ENCODE results near the gene ACOT7.

DNA sequence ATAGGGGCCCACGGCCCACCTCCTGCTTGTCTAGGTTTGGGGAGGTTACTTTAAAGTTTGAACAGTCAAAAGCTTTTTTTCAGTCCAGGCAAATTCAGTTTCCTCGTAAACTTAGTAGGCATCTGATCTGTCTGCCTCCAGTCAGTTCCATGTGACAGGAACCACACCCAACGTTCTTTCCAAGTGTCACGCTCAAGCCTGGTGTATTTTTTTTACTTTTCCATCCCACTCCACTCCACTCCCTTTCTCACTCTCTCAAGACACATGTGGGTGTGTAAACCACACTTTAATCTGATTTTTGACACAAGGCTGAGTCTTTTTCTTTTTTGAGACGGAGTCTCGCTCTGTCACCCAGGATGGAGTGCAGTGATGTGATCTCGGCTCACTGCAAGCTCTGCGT lies 72.4 kb downstream of the ACOT7 start:
- no peak for TF ChIP-seq IRF1 (CRISPR knock-in tag; IDR thresholded peaks at IDR 0.05)
- TF ChIP-seq, protein P1, sequence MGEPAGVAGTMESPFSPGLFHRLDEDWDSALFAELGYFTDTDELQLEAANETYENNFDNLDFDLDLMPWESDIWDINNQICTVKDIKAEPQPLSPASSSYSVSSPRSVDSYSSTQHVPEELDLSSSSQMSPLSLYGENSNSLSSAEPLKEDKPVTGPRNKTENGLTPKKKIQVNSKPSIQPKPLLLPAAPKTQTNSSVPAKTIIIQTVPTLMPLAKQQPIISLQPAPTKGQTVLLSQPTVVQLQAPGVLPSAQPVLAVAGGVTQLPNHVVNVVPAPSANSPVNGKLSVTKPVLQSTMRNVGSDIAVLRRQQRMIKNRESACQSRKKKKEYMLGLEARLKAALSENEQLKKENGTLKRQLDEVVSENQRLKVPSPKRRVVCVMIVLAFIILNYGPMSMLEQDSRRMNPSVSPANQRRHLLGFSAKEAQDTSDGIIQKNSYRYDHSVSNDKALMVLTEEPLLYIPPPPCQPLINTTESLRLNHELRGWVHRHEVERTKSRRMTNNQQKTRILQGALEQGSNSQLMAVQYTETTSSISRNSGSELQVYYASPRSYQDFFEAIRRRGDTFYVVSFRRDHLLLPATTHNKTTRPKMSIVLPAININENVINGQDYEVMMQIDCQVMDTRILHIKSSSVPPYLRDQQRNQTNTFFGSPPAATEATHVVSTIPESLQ (CRISPR knock-in tag; IDR thresholded peaks at IDR 0.05) = no peak
- TF ChIP-seq, protein P2, sequence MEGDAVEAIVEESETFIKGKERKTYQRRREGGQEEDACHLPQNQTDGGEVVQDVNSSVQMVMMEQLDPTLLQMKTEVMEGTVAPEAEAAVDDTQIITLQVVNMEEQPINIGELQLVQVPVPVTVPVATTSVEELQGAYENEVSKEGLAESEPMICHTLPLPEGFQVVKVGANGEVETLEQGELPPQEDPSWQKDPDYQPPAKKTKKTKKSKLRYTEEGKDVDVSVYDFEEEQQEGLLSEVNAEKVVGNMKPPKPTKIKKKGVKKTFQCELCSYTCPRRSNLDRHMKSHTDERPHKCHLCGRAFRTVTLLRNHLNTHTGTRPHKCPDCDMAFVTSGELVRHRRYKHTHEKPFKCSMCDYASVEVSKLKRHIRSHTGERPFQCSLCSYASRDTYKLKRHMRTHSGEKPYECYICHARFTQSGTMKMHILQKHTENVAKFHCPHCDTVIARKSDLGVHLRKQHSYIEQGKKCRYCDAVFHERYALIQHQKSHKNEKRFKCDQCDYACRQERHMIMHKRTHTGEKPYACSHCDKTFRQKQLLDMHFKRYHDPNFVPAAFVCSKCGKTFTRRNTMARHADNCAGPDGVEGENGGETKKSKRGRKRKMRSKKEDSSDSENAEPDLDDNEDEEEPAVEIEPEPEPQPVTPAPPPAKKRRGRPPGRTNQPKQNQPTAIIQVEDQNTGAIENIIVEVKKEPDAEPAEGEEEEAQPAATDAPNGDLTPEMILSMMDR (IDR thresholded peaks at IDR 0.05) = no peak
- no peak for TF ChIP-seq GABPB1 (CRISPR knock-in tag; IDR thresholded peaks at IDR 0.05)
- no peak for TF ChIP-seq TCF7 (CRISPR knock-in tag; IDR thresholded peaks at IDR 0.05; ENCODE audit: low read depth)
- TF ChIP-seq ATF1 (CRISPR knock-in tag; IDR thresholded peaks at IDR 0.05) = no peak
- TF ChIP-seq, protein P3, sequence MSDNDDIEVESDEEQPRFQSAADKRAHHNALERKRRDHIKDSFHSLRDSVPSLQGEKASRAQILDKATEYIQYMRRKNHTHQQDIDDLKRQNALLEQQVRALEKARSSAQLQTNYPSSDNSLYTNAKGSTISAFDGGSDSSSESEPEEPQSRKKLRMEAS (CRISPR knock-in tag; IDR thresholded peaks at IDR 0.05) = no peak
- TF ChIP-seq CREB1 (CRISPR knock-in tag; IDR thresholded peaks at IDR 0.05) = no peak
- TF ChIP-seq, protein P4, sequence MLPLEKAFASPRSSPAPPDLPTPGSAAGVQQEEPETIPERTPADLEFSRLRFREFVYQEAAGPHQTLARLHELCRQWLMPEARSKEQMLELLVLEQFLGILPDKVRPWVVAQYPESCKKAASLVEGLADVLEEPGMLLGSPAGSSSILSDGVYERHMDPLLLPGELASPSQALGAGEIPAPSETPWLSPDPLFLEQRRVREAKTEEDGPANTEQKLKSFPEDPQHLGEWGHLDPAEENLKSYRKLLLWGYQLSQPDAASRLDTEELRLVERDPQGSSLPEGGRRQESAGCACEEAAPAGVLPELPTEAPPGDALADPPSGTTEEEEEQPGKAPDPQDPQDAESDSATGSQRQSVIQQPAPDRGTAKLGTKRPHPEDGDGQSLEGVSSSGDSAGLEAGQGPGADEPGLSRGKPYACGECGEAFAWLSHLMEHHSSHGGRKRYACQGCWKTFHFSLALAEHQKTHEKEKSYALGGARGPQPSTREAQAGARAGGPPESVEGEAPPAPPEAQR (CRISPR knock-in tag; IDR thresholded peaks at IDR 0.05) = no peak
- TF ChIP-seq, protein P5, sequence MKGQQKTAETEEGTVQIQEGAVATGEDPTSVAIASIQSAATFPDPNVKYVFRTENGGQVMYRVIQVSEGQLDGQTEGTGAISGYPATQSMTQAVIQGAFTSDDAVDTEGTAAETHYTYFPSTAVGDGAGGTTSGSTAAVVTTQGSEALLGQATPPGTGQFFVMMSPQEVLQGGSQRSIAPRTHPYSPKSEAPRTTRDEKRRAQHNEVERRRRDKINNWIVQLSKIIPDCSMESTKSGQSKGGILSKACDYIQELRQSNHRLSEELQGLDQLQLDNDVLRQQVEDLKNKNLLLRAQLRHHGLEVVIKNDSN (CRISPR knock-in tag; IDR thresholded peaks at IDR 0.05) = no peak
